ENCODE results near the gene XDH. TPM values are rescaled to one million over a fixed set of nuclear protein-coding genes. Genes with fewer than 3 reads are reported as not detected.

The XDH gene
- total and polyA plus RNA-seq, 2 donors (not counting 1 experiment from before 2014, with no cell fraction given) = 0.50 to 0.59 TPM

DNA sequence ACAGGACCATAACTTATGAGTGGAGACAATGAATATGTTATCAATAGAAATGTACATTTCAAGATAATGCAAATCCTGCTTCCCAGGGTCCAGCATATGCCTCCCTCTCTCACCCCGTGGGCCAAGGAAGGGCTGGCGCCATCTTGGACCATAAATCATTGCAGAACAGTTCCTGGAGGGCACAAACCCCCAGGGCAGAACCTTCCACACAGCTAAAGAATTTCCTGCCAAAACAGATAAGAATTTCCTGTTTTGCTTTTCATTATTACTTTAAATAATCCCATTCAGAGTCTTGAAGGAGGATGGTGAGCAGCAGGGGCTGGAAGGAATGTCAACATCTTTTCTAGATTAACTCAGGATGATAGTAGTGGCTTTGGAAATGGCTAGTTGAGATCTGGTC is 126.9 kb downstream of the XDH start:
- Histone ChIP-seq H3K9ac (ENCODE audit: insufficient read depth, low read length) (no peak overlapping the region), H3K4me1 (ENCODE audit: control insufficient read depth, extremely low read depth, insufficient read depth, low read length) (no peaks in the 10 kb centered on the region), H3K79me2 (ENCODE audit: control insufficient read depth, insufficient read depth, low read length) (no peaks in the 10 kb centered on the region), H3K4me3 (replicated peaks in 1 of 4; ENCODE audit: control extremely low read depth in 1 of 4, insufficient read depth in 1 of 4, low read depth in 3 of 4, low read length in 4 of 4) (no peak overlapping the region), H3K4me2 (ENCODE audit: extremely low read depth, insufficient read depth, low read length) (no peak overlapping the region), H4K20me1 (ENCODE audit: control insufficient read depth, extremely low read depth, insufficient read depth, low read length) (no peaks in the 10 kb centered on the region), H2AFZ (ENCODE audit: low read length) (no peak overlapping the region), H3K27me3 (ENCODE audit: control insufficient read depth, insufficient read depth, low read length) (no peaks in the 10 kb centered on the region), H3K36me3 (ENCODE audit: control insufficient read depth, insufficient read depth, low read length) (no peaks in the 10 kb centered on the region), H3K9me3 (ENCODE audit: control insufficient read depth, insufficient read depth, low read depth, low read length) (no peaks in the 10 kb centered on the region), H3K27ac (ENCODE audit: insufficient read depth, low read length) (no peak overlapping the region)
- no peak for DNase-seq (ENCODE audit: low read depth in 2 of 2)
- no peak for TF ChIP-seq EZH2 (IDR thresholded peaks at IDR 0.05; ENCODE audit: low read length, missing control alignments)
- TF ChIP-seq, protein P1, sequence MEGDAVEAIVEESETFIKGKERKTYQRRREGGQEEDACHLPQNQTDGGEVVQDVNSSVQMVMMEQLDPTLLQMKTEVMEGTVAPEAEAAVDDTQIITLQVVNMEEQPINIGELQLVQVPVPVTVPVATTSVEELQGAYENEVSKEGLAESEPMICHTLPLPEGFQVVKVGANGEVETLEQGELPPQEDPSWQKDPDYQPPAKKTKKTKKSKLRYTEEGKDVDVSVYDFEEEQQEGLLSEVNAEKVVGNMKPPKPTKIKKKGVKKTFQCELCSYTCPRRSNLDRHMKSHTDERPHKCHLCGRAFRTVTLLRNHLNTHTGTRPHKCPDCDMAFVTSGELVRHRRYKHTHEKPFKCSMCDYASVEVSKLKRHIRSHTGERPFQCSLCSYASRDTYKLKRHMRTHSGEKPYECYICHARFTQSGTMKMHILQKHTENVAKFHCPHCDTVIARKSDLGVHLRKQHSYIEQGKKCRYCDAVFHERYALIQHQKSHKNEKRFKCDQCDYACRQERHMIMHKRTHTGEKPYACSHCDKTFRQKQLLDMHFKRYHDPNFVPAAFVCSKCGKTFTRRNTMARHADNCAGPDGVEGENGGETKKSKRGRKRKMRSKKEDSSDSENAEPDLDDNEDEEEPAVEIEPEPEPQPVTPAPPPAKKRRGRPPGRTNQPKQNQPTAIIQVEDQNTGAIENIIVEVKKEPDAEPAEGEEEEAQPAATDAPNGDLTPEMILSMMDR (conservative IDR thresholded peaks at IDR 0.05 in 1 of 2, IDR thresholded peaks at IDR 0.05 in 1 of 2; ENCODE audit: low read depth in 1 of 2, low read length in 2 of 2) = no peak

DNA sequence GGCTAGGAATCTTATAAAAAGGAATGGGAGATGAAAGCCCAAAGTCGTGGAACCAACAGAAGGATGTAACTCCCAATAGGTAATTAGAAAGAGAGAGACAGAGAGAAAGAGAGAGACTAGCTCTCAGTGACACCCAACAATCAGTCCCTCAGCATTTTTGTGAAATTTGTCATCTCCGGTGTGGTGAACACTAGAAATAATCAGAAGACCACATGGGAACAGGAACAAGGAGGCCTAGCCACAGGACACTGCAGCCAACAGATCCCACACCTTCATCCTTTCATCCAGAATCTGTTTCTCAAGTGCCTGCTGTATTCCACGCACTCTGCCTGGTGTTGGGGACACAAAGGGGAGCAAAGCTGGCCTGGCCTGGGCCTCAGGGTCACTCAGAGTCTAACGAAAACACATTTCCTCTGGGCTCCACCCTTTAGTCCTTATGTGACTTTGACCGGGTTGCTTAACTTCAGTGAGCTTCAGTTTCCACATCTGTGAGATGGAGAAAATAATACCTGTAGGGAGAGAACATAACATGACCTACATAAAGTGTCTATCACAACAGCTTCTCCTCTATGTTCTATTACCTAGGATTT is 127.5 kb downstream of the XDH start:
- TF ChIP-seq, protein P1 (conservative IDR thresholded peaks at IDR 0.05 in 1 of 2, IDR thresholded peaks at IDR 0.05 in 1 of 2; ENCODE audit: low read depth in 1 of 2, low read length in 2 of 2) = no peak
- H3K79me2 ChIP-seq (ENCODE audit: control insufficient read depth, insufficient read depth, low read length) = no peaks in the 10 kb centered on the region
- H2AFZ ChIP-seq (ENCODE audit: low read length) = no peak overlapping the region
- H3K4me3 ChIP-seq (replicated peaks in 1 of 4; ENCODE audit: control extremely low read depth in 1 of 4, insufficient read depth in 1 of 4, low read depth in 3 of 4, low read length in 4 of 4) = no peak overlapping the region
- H3K4me1 ChIP-seq (ENCODE audit: control insufficient read depth, extremely low read depth, insufficient read depth, low read length) = no peaks in the 10 kb centered on the region
- no peaks in the 10 kb centered on the region for H4K20me1 ChIP-seq (ENCODE audit: control insufficient read depth, extremely low read depth, insufficient read depth, low read length)
- no peaks in the 10 kb centered on the region for H3K36me3 ChIP-seq (ENCODE audit: control insufficient read depth, insufficient read depth, low read length)
- H3K27me3 ChIP-seq (ENCODE audit: control insufficient read depth, insufficient read depth, low read length) = no peaks in the 10 kb centered on the region
- no peak overlapping the region for H3K4me2 ChIP-seq (ENCODE audit: extremely low read depth, insufficient read depth, low read length)
- no peaks in the 10 kb centered on the region for H3K9me3 ChIP-seq (ENCODE audit: control insufficient read depth, insufficient read depth, low read depth, low read length)
- H3K9ac ChIP-seq (ENCODE audit: insufficient read depth, low read length) = no peak overlapping the region
- no peak overlapping the region for H3K27ac ChIP-seq (ENCODE audit: insufficient read depth, low read length)
- DNase-seq (ENCODE audit: low read depth in 2 of 2) = peak in 1 of 2 donors; percentile 28

DNA sequence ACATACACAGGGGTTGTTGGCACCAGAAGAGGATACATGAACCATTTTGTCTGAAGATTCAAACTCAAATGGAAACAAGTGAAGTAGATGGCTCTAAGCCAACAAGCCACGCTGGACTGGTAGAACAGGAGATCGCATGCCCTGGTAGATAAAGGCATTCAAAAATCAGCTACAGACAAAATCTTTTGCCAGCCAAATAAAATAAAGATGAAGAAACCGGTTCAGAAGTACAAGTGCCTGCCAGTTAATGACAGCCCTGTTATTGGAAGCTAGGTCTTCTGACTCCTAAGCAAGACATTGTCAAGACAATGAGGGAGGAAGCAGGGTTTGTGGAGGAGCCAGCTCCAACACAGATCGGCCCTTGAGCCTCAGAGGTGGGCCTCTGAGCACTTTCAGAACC is 128.3 kb downstream of the XDH start:
- Histone ChIP-seq H3K4me1 (ENCODE audit: control insufficient read depth, extremely low read depth, insufficient read depth, low read length) (no peaks in the 10 kb centered on the region), H3K4me3 (replicated peaks in 1 of 4; ENCODE audit: control extremely low read depth in 1 of 4, insufficient read depth in 1 of 4, low read depth in 3 of 4, low read length in 4 of 4) (no peak overlapping the region), H4K20me1 (ENCODE audit: control insufficient read depth, extremely low read depth, insufficient read depth, low read length) (no peaks in the 10 kb centered on the region), H3K36me3 (ENCODE audit: control insufficient read depth, insufficient read depth, low read length) (no peaks in the 10 kb centered on the region), H3K9ac (ENCODE audit: insufficient read depth, low read length) (no peak overlapping the region), H3K27me3 (ENCODE audit: control insufficient read depth, insufficient read depth, low read length) (no peaks in the 10 kb centered on the region), H2AFZ (ENCODE audit: low read length) (no peak overlapping the region), H3K27ac (ENCODE audit: insufficient read depth, low read length) (no peak overlapping the region), H3K79me2 (ENCODE audit: control insufficient read depth, insufficient read depth, low read length) (no peaks in the 10 kb centered on the region), H3K4me2 (ENCODE audit: extremely low read depth, insufficient read depth, low read length) (no peak overlapping the region), H3K9me3 (ENCODE audit: control insufficient read depth, insufficient read depth, low read depth, low read length) (no peaks in the 10 kb centered on the region)
- TF ChIP-seq, protein P1 (conservative IDR thresholded peaks at IDR 0.05 in 1 of 2, IDR thresholded peaks at IDR 0.05 in 1 of 2; ENCODE audit: low read depth in 1 of 2, low read length in 2 of 2) = no peak
- TF ChIP-seq EZH2 (IDR thresholded peaks at IDR 0.05; ENCODE audit: low read length, missing control alignments) = no peak
- DNase-seq (ENCODE audit: low read depth in 2 of 2) = no peak

Other genes starting within 250 kb of the XDH start
- gene CAPN14, start 197.2 kb downstream of the XDH start, total RNA-seq = under 0.01 and 0.17 TPM in 2 replicates
- 0.05 and 0.07 TPM in 2 replicates for gene CAPN14, start 197.2 kb downstream of the XDH start, polyA plus RNA-seq
- 12.3 and 30.6 TPM in 2 replicates for gene EHD3, start 180.6 kb downstream of the XDH start, total RNA-seq
- 37.1 and 37.5 TPM in 2 replicates for gene EHD3, start 180.6 kb downstream of the XDH start, polyA plus RNA-seq
- gene SRD5A2, start 166.2 kb upstream of the XDH start, total RNA-seq = not detected in 2 replicates
- not detected in 2 replicates for gene SRD5A2, start 166.2 kb upstream of the XDH start, polyA plus RNA-seq